Stimulated activated naive CD8-positive, alpha-beta T cell treated with anti-CD3 and anti-CD28 coated beads, Interleukin-15, amount 100 ng/mL, for 72 hours (primary cell): Measurements from ENCODE around the gene DGCR2.
A peak's percentile ranks its signal among the peaks of the same experiment; 100 is the strongest.
"Not testable (repeated sequence)": the region's sequence is repeated elsewhere in the genome, so short reads cannot be mapped to it uniquely, and the experiment has no call there.

Experiments used
- ATAC-seq: fragments of 150-1000 bp; cut with Tn5 transposase; 2 replicates; pipeline ENCODE4 v1.10.0; 2021; ENCODE audit warnings: mild to moderate bottlenecking, moderate library complexity
- DNase-seq, 2 donors: peaks; one replicate each; pipeline ENCODE4 v3.0.0; 2021 to 2022
- H3K27ac Mint-ChIP-seq, 2 donors: one replicate each; pipeline ENCODE4 v1.8.0; 2022; ENCODE audit warnings: mild to moderate bottlenecking in 2 of 2, mixed read lengths in 2 of 2, moderate library complexity in 2 of 2
- H3K27me3 Mint-ChIP-seq: one replicate; pipeline ENCODE4 v1.8.0; 2022; ENCODE audit warnings: mixed read lengths
- H3K4me1 Mint-ChIP-seq: one replicate; pipeline ENCODE4 v1.8.0; 2022; ENCODE audit warnings: mild to moderate bottlenecking, mixed read lengths
- H3K4me3 Mint-ChIP-seq, 2 donors: one replicate each; pipeline ENCODE4 v1.8.0; 2022; ENCODE audit warnings: mild to moderate bottlenecking in 2 of 2, mixed read lengths in 2 of 2, moderate library complexity in 1 of 2
- H3K9me3 Mint-ChIP-seq, 2 donors: one replicate each; pipeline ENCODE4 v1.8.0; 2022; ENCODE audit warnings: mixed read lengths in 2 of 2

Gene DGCR2

GRCh38 chr22:19033568-19033905 is 88.7 kb downstream of the DGCR2 start:
- not testable (repeated sequence) for DNase-seq, H3K4me3 Mint-ChIP-seq, H3K9me3 Mint-ChIP-seq, ATAC-seq
- Mint-ChIP-seq H3K4me1 (peaks cover 10% of the 10 kb centered on the region), H3K27me3 (peaks cover 21% of the 10 kb centered on the region), H3K27ac (peak overlapping the region; percentile 28 to 33)

GRCh38 chr22:19032898-19033567 is 89.2 kb downstream of the DGCR2 start:
- peaks cover 26% of the 10 kb centered on the region for H3K27me3 Mint-ChIP-seq
- ATAC-seq, DNase-seq, H3K9me3 Mint-ChIP-seq: not testable (repeated sequence)
- peaks cover 11% of the 10 kb centered on the region for H3K4me1 Mint-ChIP-seq
- peak overlapping the region; percentile 28 to 38 for H3K27ac Mint-ChIP-seq
- H3K4me3 Mint-ChIP-seq: peak overlapping the region in 1 of 2 donors; percentile 8

DNA sequence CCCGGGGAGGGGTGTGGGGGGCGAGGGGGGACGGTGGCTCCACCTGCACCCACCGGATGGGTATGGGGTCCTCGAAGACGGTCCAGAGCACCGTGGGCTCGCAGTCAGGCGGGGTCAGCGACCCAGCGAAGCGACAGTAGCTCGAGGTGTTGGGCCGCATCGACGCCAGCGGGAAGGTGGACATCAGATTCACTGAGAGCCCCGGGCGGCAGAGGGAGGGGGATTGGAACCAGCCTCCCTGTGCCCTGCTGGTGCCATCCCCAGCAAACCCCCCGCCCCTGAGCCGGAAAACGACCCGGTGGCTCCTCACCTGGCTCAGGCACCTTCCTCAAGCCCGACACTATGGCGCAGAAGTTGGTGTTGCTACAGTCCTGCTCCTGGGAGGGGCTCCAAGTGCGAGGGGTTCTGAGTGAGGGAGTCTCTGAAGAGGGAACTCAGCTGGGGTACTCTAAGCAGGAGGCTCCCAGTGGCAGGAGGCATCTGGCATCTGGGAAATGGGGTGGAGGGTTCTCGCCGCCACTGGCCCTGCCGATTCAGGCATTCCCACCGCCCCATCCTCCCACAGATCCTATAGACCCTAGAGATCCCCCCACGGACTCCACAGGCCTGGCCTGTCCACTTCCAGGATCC is 89.9 kb downstream of the DGCR2 start:
- H3K4me3 Mint-ChIP-seq, H3K27ac Mint-ChIP-seq, ATAC-seq, H3K9me3 Mint-ChIP-seq, DNase-seq: not testable (repeated sequence)
- H3K27me3 Mint-ChIP-seq: peaks cover 33% of the 10 kb centered on the region
- peaks cover 11% of the 10 kb centered on the region for H3K4me1 Mint-ChIP-seq

GRCh38 chr22:19030889-19031252 is 91.3 kb downstream of the DGCR2 start:
- not testable (repeated sequence) for H3K9me3 Mint-ChIP-seq, H3K27ac Mint-ChIP-seq, H3K4me3 Mint-ChIP-seq, DNase-seq, ATAC-seq
- Mint-ChIP-seq H3K27me3 (peaks cover 41% of the 10 kb centered on the region), H3K4me1 (peaks cover 11% of the 10 kb centered on the region)

DNA sequence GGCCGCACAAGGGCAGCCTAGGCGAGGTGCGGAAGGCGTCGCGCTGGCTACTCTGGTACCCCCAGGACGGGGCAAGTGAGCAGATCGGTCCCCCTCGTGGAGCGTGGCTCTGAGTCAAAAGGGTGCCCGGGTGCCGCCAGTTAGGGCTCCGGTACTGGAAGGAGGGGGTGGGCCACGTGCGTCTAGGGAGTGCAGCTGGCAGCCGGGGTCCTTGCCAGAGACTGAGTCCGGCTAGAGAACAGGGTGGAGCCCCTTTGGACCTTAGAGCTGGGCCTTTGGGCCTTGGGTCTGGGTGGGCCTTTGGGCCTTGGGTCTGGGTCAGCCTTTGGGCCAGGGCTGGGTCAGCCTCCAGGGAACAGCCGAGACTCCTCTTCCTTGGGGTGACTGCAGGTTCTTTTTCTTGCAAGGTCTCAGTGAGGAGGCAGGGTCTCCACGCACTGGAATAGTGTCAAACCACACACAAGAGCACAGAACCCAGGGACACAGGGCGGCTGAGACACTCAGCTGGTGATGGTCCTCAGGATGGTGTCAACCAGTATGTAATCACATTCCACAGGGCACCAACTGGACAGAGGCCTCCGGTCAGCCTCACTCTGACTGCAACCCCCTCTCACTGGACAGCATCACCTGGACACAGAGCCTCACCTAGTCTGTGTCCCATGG is 91.9 kb downstream of the DGCR2 start:
- not testable (repeated sequence) for H3K4me3 Mint-ChIP-seq, H3K27ac Mint-ChIP-seq, ATAC-seq, H3K9me3 Mint-ChIP-seq, DNase-seq
- Mint-ChIP-seq H3K4me1 (peaks cover 11% of the 10 kb centered on the region), H3K27me3 (peaks cover 41% of the 10 kb centered on the region)

- H3K4me1 Mint-ChIP-seq: peaks cover 11% of the 10 kb centered on the region
- not testable (repeated sequence) for H3K27ac Mint-ChIP-seq, H3K4me3 Mint-ChIP-seq, DNase-seq, ATAC-seq, H3K9me3 Mint-ChIP-seq
- peaks cover 44% of the 10 kb centered on the region for H3K27me3 Mint-ChIP-seq
Observed at GRCh38 chr22:19029113-19030103, 92.8 kb downstream of the DGCR2 start.

GRCh38 chr22:19028060-19028455 is 94.2 kb downstream of the DGCR2 start:
- not testable (repeated sequence) for H3K9me3 Mint-ChIP-seq, H3K4me3 Mint-ChIP-seq
- H3K27me3 Mint-ChIP-seq: peaks cover 56% of the 10 kb centered on the region

DNA sequence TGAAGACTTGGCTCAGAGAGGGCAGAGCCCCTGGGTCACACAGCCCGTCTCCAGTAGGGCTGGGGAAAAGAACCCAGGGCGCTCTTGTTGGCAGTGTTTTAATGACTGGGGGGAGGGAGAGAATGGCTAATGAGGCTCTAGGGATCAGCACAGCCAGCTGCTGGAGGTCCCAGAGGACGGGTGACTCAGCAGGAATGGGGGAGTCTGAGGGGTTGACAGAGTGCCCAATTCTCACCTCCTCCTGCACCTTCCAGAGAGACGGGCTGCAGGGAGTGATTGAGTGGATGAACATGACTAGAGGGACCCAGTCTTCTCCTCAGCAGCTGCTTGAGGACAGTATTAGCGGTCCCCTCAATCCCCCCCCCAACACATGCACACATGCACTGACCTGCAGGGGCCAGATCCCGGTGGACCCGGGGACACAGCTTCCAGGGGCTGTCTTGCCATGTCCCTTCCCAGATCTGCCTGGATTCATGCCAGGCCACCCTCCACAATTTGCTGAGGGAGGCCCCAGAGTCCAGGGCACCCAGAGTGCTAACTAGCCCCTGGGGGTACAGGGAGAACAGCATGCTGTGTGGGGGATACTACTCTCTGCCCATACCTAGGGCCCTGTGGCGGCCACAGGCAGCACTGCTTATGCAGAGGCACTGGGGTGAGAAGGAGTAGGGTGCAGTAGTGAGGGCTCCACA is 94.7 kb downstream of the DGCR2 start:
- H3K4me1 Mint-ChIP-seq, H3K9me3 Mint-ChIP-seq: not testable (repeated sequence)

More at GRCh38 chr22:19028060-19028455, 94.2 kb downstream of the DGCR2 start:
- not testable (repeated sequence) for H3K4me1 Mint-ChIP-seq, DNase-seq, ATAC-seq, H3K27ac Mint-ChIP-seq

DNA sequence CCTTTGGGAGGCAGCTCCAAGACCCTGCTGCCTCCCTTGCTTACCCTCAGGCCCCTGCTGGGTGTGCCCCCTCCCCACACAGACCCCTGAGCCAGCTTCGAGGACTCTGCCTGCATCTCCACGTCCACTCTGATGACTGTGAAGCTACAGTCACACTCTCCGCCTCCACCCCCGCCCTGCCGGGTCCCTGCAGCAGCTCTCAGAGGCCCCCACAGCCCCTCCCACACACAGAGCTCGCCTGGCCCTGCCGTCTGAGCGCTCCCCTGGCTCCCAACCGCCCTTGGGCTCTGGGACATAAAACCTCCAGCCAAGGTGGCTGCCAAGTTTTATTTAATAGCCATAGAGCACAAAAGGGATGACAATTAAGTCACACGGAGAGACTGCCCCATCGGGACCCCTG is 96.1 kb downstream of the DGCR2 start:
- not testable (repeated sequence) for ATAC-seq, DNase-seq

More for the DNA sequence above, 94.7 kb downstream of the DGCR2 start:
- not testable (repeated sequence) for H3K4me3 Mint-ChIP-seq, DNase-seq, ATAC-seq
- peaks cover 56% of the 10 kb centered on the region for H3K27me3 Mint-ChIP-seq
- H3K27ac Mint-ChIP-seq: peak overlapping the region in 1 of 2 donors; percentile 63

DNA sequence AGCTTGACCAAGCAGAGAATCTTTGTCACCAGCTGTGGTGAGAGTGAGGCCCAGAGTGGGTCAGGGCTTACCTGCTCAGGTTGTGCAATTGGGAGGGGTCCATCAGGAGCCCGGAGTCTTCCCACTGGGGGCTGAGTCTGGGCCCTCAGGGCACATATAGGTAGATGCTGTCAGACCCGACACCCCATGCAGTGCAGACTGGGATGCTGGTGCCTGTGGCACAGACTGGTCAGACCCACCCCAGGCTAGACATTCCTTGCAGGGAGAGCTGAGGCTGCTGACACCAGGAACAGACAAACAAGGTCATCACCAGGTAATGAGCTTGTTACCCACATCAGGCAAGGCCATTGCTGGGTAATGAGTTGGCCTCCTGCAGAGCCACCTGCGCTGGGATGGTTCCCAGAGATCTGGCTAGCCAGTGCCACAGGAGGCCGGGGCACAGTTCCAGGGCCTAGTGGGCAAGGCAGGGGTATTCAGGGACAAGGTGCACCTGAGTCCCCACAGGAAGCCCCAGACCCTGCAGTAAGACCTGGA is 97.2 kb downstream of the DGCR2 start:
- DNase-seq, H3K27ac Mint-ChIP-seq, H3K4me1 Mint-ChIP-seq, ATAC-seq, H3K4me3 Mint-ChIP-seq, H3K9me3 Mint-ChIP-seq: not testable (repeated sequence)
- peaks cover 57% of the 10 kb centered on the region for H3K27me3 Mint-ChIP-seq

More for the DNA sequence above, 96.1 kb downstream of the DGCR2 start:
- peaks cover 57% of the 10 kb centered on the region for H3K27me3 Mint-ChIP-seq
- H3K4me1 Mint-ChIP-seq, H3K4me3 Mint-ChIP-seq, H3K9me3 Mint-ChIP-seq, H3K27ac Mint-ChIP-seq: not testable (repeated sequence)

DNA sequence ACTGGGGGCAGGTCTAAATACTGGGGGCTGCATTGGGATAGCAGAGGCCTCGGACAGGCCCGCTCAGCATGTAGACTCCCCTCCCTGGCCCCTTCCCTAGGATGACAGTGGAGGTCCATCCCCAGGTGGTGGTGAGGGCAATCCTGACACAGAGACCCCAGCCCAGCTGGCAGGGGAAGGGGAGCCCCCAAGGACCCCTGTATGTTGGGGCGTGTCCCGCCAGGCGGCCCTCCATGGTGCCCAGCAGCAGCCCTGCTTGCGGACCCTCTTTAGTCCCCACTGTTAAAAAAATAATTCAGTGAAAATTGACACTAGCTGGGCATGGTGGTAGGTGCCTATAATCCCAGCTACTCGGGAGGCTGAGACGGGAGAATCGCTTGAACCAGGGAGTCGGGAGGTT is 98.3 kb downstream of the DGCR2 start:
- peaks cover 65% of the 10 kb centered on the region for H3K27me3 Mint-ChIP-seq
- not testable (repeated sequence) for H3K9me3 Mint-ChIP-seq

GRCh38 chr22:19022755-19023154 is 99.5 kb downstream of the DGCR2 start:
- peak overlapping the region; percentile 19 to 62 for H3K27ac Mint-ChIP-seq
- peaks cover 61% of the 10 kb centered on the region for H3K27me3 Mint-ChIP-seq
- H3K9me3 Mint-ChIP-seq: no peaks in the 10 kb centered on the region
- DNase-seq (no peak), ATAC-seq (no peak)
- no peak overlapping the region for H3K4me3 Mint-ChIP-seq
- H3K4me1 Mint-ChIP-seq: no peaks in the 10 kb centered on the region

More for the DNA sequence above, 98.3 kb downstream of the DGCR2 start:
- not testable (repeated sequence) for H3K4me3 Mint-ChIP-seq, ATAC-seq, H3K27ac Mint-ChIP-seq, H3K4me1 Mint-ChIP-seq, DNase-seq

- H3K27ac Mint-ChIP-seq: no peak overlapping the region
- no peaks in the 10 kb centered on the region for H3K4me1 Mint-ChIP-seq
- ATAC-seq (no peak), DNase-seq (no peak)
- H3K4me3 Mint-ChIP-seq: no peak overlapping the region
- H3K27me3 Mint-ChIP-seq: peaks cover 70% of the 10 kb centered on the region
- no peaks in the 10 kb centered on the region for H3K9me3 Mint-ChIP-seq
Observed at GRCh38 chr22:19019679-19020032, 102.6 kb downstream of the DGCR2 start.

DNA sequence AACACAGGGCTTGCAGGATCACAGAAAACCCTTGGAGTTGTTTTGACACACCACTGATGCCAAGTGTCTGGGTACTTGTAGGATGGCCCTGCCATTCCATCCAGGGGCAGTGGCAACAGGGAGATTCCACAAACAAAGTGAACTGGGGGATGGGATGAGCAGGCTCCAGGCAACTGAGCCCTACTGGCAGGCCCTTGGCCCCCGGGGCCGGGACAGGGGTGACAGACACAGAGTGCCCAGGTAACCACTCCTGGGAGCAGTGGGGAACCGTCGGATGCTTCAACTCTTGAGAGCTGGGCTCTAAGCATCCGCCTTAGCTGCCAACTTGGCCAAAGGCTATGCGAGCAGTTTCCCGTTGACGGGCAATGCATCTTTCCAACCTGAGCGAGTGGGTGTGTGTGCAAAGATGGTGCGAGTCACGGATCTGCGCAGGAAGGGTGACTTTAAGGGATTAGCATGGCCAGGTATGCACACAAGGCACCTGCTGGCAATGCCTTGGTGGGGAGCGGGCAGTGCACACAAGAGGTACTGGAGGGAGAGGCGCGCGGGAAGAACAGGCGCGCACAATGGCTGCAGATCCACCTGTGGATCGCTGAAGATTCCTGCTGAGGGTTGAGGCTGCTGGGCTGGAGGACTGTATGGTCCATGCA is 103.1 kb downstream of the DGCR2 start:
- Mint-ChIP-seq H3K27me3 (peaks cover 65% of the 10 kb centered on the region), H3K4me3 (no peak overlapping the region), H3K4me1 (no peaks in the 10 kb centered on the region), H3K9me3 (no peaks in the 10 kb centered on the region), H3K27ac (no peak overlapping the region)
- DNase-seq (no peak), ATAC-seq (no peak)
